ENCODE data around the gene HCST.
"Not testable (repeated sequence)": the region's sequence is repeated elsewhere in the genome, so short reads cannot be mapped to it uniquely, and the experiment has no call there.

The HCST gene

DNA sequence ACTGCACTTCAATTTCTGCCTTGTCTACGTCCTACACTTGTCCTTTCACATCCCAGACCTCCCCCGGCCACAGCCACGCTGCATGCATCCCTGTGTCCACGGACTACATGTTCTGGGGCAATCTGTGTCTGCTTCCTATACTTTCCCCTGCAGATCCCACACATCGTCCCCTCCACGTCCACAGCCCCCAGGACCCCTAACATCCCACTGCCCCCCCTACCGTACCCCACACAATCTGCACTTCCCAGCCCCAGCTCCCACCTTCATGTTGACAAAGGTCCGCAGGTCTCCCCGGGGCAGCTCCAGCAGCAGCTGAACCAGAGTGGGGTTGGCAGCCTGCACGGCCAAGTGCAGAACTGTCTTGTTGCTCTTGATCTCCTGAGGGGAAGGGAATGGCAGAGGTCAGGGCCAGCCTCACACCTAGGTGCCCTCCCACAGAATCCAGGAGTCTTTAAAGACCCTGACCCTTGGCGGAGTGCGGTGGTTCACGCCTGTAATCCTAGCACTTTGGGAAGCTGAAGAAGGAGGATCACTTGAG lies 12.1 kb upstream of the HCST start:
- H3K27me3 Mint-ChIP-seq: no peaks in the 10 kb centered on the region
- H3K27ac Mint-ChIP-seq: peak overlapping the region; percentile 40
- H3K36me3 Mint-ChIP-seq (ENCODE audit: low read depth): peaks cover 92% of the 10 kb centered on the region
- H3K9me3 Mint-ChIP-seq: no peaks in the 10 kb centered on the region
- DNase-seq: no peak
- peaks cover 20% of the 10 kb centered on the region for H3K4me1 Mint-ChIP-seq (ENCODE audit: low read depth)
- no peak overlapping the region for H3K4me3 Mint-ChIP-seq

GRCh38 chr19:35891819-35892218 lies 10.5 kb upstream of the HCST start:
- Mint-ChIP-seq H3K36me3 (ENCODE audit: low read depth) (peaks cover 95% of the 10 kb centered on the region), H3K4me1 (ENCODE audit: low read depth) (peaks cover 30% of the 10 kb centered on the region)
- DNase-seq, H3K4me3 Mint-ChIP-seq, H3K27me3 Mint-ChIP-seq, H3K27ac Mint-ChIP-seq, H3K9me3 Mint-ChIP-seq: not testable (repeated sequence)

DNA sequence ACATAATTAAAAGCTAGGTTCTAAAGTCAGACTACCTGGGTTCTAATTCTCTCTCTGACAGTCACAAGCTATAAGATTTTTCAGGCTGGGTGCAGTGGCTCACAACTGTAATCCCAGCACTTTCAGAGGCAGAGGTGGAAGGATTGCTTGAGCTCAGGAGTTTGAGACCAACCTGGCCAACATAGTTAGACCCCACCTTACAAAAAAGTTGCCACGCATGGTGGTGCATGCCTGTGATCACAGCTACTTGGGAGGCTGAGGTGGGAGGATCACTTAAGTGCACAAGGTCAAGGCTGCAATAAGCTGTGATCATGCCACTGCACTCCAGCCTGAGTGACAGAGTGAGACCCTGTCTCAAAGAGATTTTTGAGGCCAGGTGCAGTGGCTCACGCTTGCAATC lies 8.0 kb upstream of the HCST start:
- peak overlapping the region; percentile 52 for H3K27ac Mint-ChIP-seq
- no peaks in the 10 kb centered on the region for H3K27me3 Mint-ChIP-seq
- peaks cover 95% of the 10 kb centered on the region for H3K36me3 Mint-ChIP-seq (ENCODE audit: low read depth)
- no peak for DNase-seq
- peaks cover 43% of the 10 kb centered on the region for H3K4me1 Mint-ChIP-seq (ENCODE audit: low read depth)
- no peaks in the 10 kb centered on the region for H3K9me3 Mint-ChIP-seq
- no peak overlapping the region for H3K4me3 Mint-ChIP-seq

- Mint-ChIP-seq H3K9me3 (no peaks in the 10 kb centered on the region), H3K27me3 (no peaks in the 10 kb centered on the region), H3K36me3 (ENCODE audit: low read depth) (peaks cover 85% of the 10 kb centered on the region), H3K4me3 (peak overlapping the region; percentile 97), H3K27ac (peak overlapping the region; percentile 98), H3K4me1 (ENCODE audit: low read depth) (peaks cover 44% of the 10 kb centered on the region)
- no peak for DNase-seq
Observed at GRCh38 chr19:35895911-35896642, 6.3 kb upstream of the HCST start.

GRCh38 chr19:35896643-35897040 lies 5.7 kb upstream of the HCST start:
- peak overlapping the region; percentile 98 for H3K27ac Mint-ChIP-seq
- H3K27me3 Mint-ChIP-seq: no peaks in the 10 kb centered on the region
- H3K9me3 Mint-ChIP-seq: no peaks in the 10 kb centered on the region
- no peak for DNase-seq
- H3K4me1 Mint-ChIP-seq (ENCODE audit: low read depth): peaks cover 49% of the 10 kb centered on the region
- H3K36me3 Mint-ChIP-seq (ENCODE audit: low read depth): peaks cover 80% of the 10 kb centered on the region
- peak overlapping the region; percentile 97 for H3K4me3 Mint-ChIP-seq

DNA sequence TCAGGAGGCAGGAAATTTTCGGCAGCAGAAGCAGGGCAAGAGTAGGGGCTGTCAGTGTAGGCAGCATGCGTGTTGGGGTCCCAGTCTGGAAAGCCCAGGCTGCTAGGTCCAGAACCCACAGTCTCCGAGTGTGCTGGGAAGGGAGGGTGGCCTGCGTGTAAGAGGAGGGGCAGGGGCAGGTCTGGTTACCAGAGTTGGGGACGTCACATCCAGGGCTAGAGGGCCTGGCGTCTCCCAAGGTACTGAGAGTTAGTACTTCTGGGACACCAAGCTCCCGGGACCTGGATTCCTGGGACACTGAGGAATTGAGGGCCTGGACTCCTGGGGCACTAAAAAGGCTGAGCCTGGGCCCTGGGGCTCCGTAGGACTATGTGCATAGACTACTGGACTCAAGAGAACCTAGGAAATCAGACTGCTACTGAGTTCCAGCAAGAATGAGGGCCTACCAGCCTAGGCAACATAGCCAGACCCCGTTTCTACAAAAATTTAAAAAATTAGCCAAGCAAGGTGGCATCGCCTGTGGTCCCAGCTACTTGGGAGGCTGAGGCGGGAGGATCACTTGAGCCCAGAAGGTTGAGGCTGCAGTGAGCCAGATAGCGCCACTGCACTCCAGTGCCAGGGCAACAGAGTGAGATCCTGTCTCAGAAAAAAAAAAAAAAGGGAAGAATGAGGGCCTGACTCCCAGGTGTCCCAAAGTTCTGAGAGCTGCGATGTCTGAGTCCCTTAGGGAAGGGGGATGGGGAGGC lies 4.5 kb upstream of the HCST start:
- H3K4me1 Mint-ChIP-seq (ENCODE audit: low read depth): peaks cover 58% of the 10 kb centered on the region
- H3K27ac Mint-ChIP-seq: peak overlapping the region; percentile 98
- peak overlapping the region; percentile 97 for H3K4me3 Mint-ChIP-seq
- peaks cover 70% of the 10 kb centered on the region for H3K36me3 Mint-ChIP-seq (ENCODE audit: low read depth)
- H3K9me3 Mint-ChIP-seq: no peaks in the 10 kb centered on the region
- no peaks in the 10 kb centered on the region for H3K27me3 Mint-ChIP-seq
- DNase-seq: no peak

GRCh38 chr19:35898499-35898809 lies 3.9 kb upstream of the HCST start:
- Mint-ChIP-seq H3K9me3 (no peaks in the 10 kb centered on the region), H3K4me3 (peak overlapping the region; percentile 97), H3K27me3 (no peaks in the 10 kb centered on the region), H3K36me3 (ENCODE audit: low read depth) (peaks cover 69% of the 10 kb centered on the region), H3K4me1 (ENCODE audit: low read depth) (peaks cover 60% of the 10 kb centered on the region), H3K27ac (peak overlapping the region; percentile 98)
- no peak for DNase-seq

DNA sequence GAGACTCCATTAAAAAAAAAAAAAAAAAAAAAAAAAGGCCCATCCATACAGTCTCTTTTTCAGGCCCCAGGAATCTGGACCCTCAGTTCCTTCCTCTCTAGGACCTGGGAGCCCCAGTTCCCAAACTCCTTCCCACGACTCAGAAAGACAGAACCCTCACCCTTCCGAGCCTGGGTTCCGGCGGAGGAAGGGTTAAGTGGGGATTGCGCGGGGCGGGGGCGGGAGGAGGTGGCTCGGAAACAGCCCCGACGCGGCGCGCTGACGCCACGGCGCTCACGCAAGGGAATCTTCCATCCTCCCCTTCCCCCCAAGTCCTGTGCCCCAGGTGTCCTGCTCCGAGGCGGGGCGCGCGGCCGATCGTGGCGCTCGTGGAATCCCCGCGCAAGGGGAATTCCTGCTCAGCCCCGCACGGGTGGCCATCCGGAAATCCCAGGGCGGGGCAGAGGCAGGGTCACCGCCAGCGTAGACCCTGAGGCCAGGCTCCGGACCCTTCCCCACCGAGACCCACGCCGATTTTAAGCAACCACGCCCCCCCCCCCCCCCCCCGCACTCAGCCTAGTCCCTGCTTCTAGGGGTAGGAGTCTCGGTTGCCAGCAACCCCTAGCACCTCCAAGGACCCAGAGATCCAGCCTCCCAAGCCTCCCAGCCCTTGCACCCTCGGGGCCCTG lies 2.6 kb upstream of the HCST start:
- no peaks in the 10 kb centered on the region for H3K9me3 Mint-ChIP-seq
- H3K4me3 Mint-ChIP-seq: peak overlapping the region; percentile 97
- H3K27me3 Mint-ChIP-seq: no peaks in the 10 kb centered on the region
- H3K27ac Mint-ChIP-seq: peak overlapping the region; percentile 98
- H3K36me3 Mint-ChIP-seq (ENCODE audit: low read depth): peaks cover 58% of the 10 kb centered on the region
- H3K4me1 Mint-ChIP-seq (ENCODE audit: low read depth): peaks cover 68% of the 10 kb centered on the region
- peak; percentile 89 for DNase-seq

GRCh38 chr19:35901055-35901644 lies 1.2 kb upstream of the HCST start:
- no peak for DNase-seq
- no peaks in the 10 kb centered on the region for H3K9me3 Mint-ChIP-seq
- H3K4me3 Mint-ChIP-seq: peak overlapping the region; percentile 97
- no peaks in the 10 kb centered on the region for H3K27me3 Mint-ChIP-seq
- H3K27ac Mint-ChIP-seq: peak overlapping the region; percentile 98
- peaks cover 65% of the 10 kb centered on the region for H3K4me1 Mint-ChIP-seq (ENCODE audit: low read depth)
- H3K36me3 Mint-ChIP-seq (ENCODE audit: low read depth): peaks cover 43% of the 10 kb centered on the region

DNA sequence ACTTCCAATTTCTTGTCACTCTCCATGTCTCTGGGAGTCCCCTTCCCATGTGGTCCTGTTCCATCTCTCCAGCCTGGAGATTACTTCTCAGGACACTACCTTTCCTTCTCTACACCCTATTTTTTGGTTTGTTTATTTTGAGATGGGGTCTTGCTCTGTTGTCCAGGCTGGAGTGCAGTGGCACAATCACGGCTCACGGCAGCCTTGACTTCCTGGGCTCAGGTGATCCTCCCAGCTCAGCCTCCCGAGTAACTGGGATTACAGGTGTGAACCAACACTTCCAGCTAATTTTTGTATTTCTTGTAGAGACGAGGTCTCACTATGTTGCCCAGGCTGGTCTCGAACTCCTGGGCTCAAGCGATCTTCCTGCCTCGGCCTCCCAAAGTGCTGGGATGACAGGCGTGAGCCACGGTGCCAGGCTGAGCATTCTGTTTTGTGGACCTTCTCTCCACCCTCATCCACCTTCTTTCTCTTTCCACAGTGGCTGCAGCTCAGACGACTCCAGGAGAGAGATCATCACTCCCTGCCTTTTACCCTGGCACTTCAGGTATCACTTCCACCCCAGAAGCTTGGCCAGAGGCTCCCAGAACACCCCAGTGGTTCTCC lies 644 bp downstream of the HCST start:
- peaks cover 56% of the 10 kb centered on the region for H3K4me1 Mint-ChIP-seq (ENCODE audit: low read depth)
- DNase-seq: no peak
- H3K36me3 Mint-ChIP-seq (ENCODE audit: low read depth): peaks cover 25% of the 10 kb centered on the region
- H3K4me3 Mint-ChIP-seq: peak overlapping the region; percentile 97
- no peaks in the 10 kb centered on the region for H3K27me3 Mint-ChIP-seq
- H3K9me3 Mint-ChIP-seq: no peaks in the 10 kb centered on the region
- peak overlapping the region; percentile 93 for H3K27ac Mint-ChIP-seq

- H3K27me3 Mint-ChIP-seq: no peaks in the 10 kb centered on the region
- peak; percentile 86 for DNase-seq
- H3K9me3 Mint-ChIP-seq: no peaks in the 10 kb centered on the region
- H3K27ac Mint-ChIP-seq: peak overlapping the region; percentile 93
- peaks cover 51% of the 10 kb centered on the region for H3K4me1 Mint-ChIP-seq (ENCODE audit: low read depth)
- H3K36me3 Mint-ChIP-seq (ENCODE audit: low read depth): peaks cover 18% of the 10 kb centered on the region
- peak overlapping the region; percentile 97 for H3K4me3 Mint-ChIP-seq
Observed at GRCh38 chr19:35903550-35904179, 1.3 kb downstream of the HCST start.

- peaks cover 58% of the 10 kb centered on the region for H3K4me1 Mint-ChIP-seq (ENCODE audit: low read depth)
Observed at GRCh38 chr19:35904311-35905068, 2.2 kb downstream of the HCST start.

GRCh38 chr19:35905178-35905727 lies 2.9 kb downstream of the HCST start:
- Mint-ChIP-seq H3K36me3 (ENCODE audit: low read depth) (peaks cover 5% of the 10 kb centered on the region), H3K27ac (peak overlapping the region; percentile 85), H3K4me1 (ENCODE audit: low read depth) (peaks cover 61% of the 10 kb centered on the region), H3K9me3 (no peaks in the 10 kb centered on the region), H3K27me3 (no peaks in the 10 kb centered on the region), H3K4me3 (no peak overlapping the region)
- DNase-seq: no peak

More at GRCh38 chr19:35904311-35905068, 2.2 kb downstream of the HCST start:
- Mint-ChIP-seq H3K27me3 (no peaks in the 10 kb centered on the region), H3K36me3 (ENCODE audit: low read depth) (peaks cover 10% of the 10 kb centered on the region), H3K4me3 (peak overlapping the region; percentile 45), H3K27ac (peak overlapping the region; percentile 85), H3K9me3 (no peaks in the 10 kb centered on the region)
- no peak for DNase-seq
